ENCODE results near the gene OPN1LW. TPM values are rescaled to one million over a fixed set of nuclear protein-coding genes. Genes with fewer than 3 reads are reported as not detected.

The OPN1LW gene
- total RNA-seq, 1 donor from 2014 or later = not detected

GRCh38 chrX:154116426-154117211 is 27.4 kb upstream of the OPN1LW start:
- Mint-ChIP-seq H3K27ac (ENCODE audit: unreplicated experiment) (no peak overlapping the region), H3K4me1 (peaks cover 15% of the 10 kb centered on the region), H3K36me3 (ENCODE audit: low read depth) (peaks cover 3% of the 10 kb centered on the region), H3K9me3 (peaks cover 6% of the 10 kb centered on the region), H3K4me3 (no peak overlapping the region), H3K27me3 (ENCODE audit: low read depth) (no peaks in the 10 kb centered on the region)
- DNase-seq (ENCODE audit: low read depth, low spot score) = no peak
- TF ChIP-seq, protein P1, sequence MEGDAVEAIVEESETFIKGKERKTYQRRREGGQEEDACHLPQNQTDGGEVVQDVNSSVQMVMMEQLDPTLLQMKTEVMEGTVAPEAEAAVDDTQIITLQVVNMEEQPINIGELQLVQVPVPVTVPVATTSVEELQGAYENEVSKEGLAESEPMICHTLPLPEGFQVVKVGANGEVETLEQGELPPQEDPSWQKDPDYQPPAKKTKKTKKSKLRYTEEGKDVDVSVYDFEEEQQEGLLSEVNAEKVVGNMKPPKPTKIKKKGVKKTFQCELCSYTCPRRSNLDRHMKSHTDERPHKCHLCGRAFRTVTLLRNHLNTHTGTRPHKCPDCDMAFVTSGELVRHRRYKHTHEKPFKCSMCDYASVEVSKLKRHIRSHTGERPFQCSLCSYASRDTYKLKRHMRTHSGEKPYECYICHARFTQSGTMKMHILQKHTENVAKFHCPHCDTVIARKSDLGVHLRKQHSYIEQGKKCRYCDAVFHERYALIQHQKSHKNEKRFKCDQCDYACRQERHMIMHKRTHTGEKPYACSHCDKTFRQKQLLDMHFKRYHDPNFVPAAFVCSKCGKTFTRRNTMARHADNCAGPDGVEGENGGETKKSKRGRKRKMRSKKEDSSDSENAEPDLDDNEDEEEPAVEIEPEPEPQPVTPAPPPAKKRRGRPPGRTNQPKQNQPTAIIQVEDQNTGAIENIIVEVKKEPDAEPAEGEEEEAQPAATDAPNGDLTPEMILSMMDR (conservative IDR thresholded peaks at IDR 0.05) = no peak

GRCh38 chrX:154117566-154117965 is 26.5 kb upstream of the OPN1LW start:
- TF ChIP-seq, protein P1 (conservative IDR thresholded peaks at IDR 0.05) = no peak
- no peaks in the 10 kb centered on the region for H3K36me3 Mint-ChIP-seq (ENCODE audit: low read depth)
- no peak for DNase-seq (ENCODE audit: low read depth, low spot score)
- H3K4me1 Mint-ChIP-seq = peaks cover 15% of the 10 kb centered on the region
- H3K27me3 Mint-ChIP-seq (ENCODE audit: low read depth) = no peaks in the 10 kb centered on the region
- no peak overlapping the region for H3K4me3 Mint-ChIP-seq
- no peak overlapping the region for H3K27ac Mint-ChIP-seq (ENCODE audit: unreplicated experiment)
- peaks cover 6% of the 10 kb centered on the region for H3K9me3 Mint-ChIP-seq

DNA sequence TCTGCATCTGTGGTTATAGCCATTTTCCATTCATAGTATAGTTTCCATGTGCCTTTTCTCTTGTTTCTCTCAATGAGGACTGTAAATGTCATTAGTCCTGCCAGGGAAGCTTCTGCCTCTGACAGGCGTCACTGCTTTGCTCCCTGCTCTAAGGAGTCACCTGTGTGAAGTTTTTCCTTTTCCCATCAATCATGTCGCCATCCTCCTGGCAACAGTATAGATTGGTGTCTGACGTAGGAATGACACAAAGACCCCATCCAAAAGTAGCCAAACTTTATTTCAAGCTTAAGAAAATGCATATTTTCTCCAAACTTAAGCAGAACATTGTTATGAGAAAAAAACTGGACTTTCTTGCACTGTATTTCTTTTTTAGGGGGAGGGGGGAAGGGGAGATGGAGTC is 23.5 kb upstream of the OPN1LW start:
- H3K27ac Mint-ChIP-seq (ENCODE audit: unreplicated experiment) = no peak overlapping the region
- TF ChIP-seq, protein P1 (conservative IDR thresholded peaks at IDR 0.05) = no peak
- no peaks in the 10 kb centered on the region for H3K27me3 Mint-ChIP-seq (ENCODE audit: low read depth)
- H3K36me3 Mint-ChIP-seq (ENCODE audit: low read depth) = no peaks in the 10 kb centered on the region
- H3K4me1 Mint-ChIP-seq = peaks cover 10% of the 10 kb centered on the region
- no peak overlapping the region for H3K4me3 Mint-ChIP-seq
- H3K9me3 Mint-ChIP-seq = peaks cover 6% of the 10 kb centered on the region
- no peak for DNase-seq (ENCODE audit: low read depth, low spot score)

GRCh38 chrX:154121207-154121606 is 22.8 kb upstream of the OPN1LW start:
- H3K4me1 Mint-ChIP-seq = peaks cover 6% of the 10 kb centered on the region
- TF ChIP-seq, protein P1 (conservative IDR thresholded peaks at IDR 0.05) = no peak
- no peak overlapping the region for H3K4me3 Mint-ChIP-seq
- H3K36me3 Mint-ChIP-seq (ENCODE audit: low read depth) = no peaks in the 10 kb centered on the region
- peaks cover 6% of the 10 kb centered on the region for H3K9me3 Mint-ChIP-seq
- no peak overlapping the region for H3K27ac Mint-ChIP-seq (ENCODE audit: unreplicated experiment)
- no peak for DNase-seq (ENCODE audit: low read depth, low spot score)
- no peaks in the 10 kb centered on the region for H3K27me3 Mint-ChIP-seq (ENCODE audit: low read depth)

- no peak for DNase-seq (ENCODE audit: low read depth, low spot score)
- H3K9me3 Mint-ChIP-seq = peaks cover 6% of the 10 kb centered on the region
- H3K27ac Mint-ChIP-seq (ENCODE audit: unreplicated experiment) = no peak overlapping the region
Measured at GRCh38 chrX:154121961-154122360, 22.1 kb upstream of the OPN1LW start.

More at GRCh38 chrX:154121961-154122360, 22.1 kb upstream of the OPN1LW start:
- TF ChIP-seq, protein P1 (conservative IDR thresholded peaks at IDR 0.05) = no peak
- Mint-ChIP-seq H3K4me3 (no peak overlapping the region), H3K4me1 (no peaks in the 10 kb centered on the region), H3K27me3 (ENCODE audit: low read depth) (no peaks in the 10 kb centered on the region), H3K36me3 (ENCODE audit: low read depth) (no peaks in the 10 kb centered on the region)

Measured in neural crest cell (in vitro differentiated cells).